Stimulated activated naive CD8-positive, alpha-beta T cell treated with anti-CD3 and anti-CD28 coated beads, Interleukin-15, Interleukin-2, amounts not matched to agents 100 U/mL and 50 U/mL, for 24 hours (primary cell): ENCODE measurements around the gene UGT1A8.

Experiments used
- ATAC-seq: fragments of 150-1000 bp; cut with Tn5 transposase; one replicate; pipeline ENCODE4 v1.10.0; 2021
- DNase-seq: peaks from one replicate; pipeline ENCODE4 v3.0.0; 2021

Gene UGT1A8

DNA sequence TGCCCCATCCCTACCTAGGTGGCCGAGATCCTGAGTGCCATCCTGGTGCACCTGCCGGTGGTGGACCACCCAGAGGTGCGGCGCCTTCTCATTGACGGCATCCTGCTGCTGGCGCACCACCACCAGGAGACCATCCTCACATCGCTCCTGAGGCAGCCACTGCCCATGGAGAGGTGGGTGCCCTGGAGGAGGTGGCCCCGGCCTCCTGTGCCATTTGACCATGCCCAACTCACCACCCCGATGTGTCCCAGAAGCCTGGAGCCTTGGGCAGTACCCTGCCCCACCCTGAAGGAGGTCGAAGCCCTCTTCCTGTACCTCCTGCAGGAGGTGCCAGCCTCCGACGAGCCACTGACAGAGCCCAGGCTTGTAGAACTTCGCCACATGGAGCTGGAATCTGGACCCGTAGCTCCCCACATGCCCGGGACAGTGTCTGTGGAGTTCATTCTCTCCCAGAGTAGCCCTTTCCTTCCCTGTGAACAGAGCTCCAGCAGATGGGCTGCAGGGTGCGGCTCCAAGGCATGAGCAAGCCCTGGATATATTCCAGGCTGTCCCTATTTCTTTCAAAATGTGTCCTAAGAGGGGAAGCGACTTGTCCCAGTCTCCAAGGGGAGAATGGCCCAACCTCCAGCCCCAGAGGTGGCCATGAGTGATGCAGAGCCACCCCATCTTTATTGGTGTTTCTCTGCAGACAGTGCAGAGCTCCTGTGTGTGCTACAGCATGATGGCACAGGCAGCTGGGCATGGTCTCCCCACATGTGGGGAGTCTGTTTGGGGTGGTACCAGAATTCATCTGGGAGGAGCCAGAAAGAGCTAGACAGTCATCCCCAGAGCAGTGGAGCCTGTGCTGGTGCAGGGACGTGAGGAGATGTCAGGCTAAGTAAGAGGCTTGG, 202.7 kb downstream of the UGT1A8 start:
- no peak for ATAC-seq
- no peak for DNase-seq

DNA sequence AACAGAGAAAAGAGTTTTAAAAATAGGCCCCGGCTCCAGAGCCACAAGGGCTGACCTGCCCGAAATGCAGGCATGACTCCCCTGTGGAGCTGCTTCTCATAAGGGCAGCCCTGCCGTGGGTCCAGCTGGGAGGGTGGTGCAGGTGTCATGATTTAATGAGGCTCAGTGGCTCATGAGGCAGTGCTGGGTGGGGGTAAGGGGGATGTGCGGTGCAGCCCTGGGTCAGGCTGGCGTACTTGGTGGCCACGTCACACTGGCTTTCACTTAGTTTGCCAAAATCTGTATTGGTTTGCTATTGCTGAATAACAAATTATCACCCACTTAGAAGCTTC, 203.3 kb downstream of the UGT1A8 start:
- no peak for ATAC-seq

DNA sequence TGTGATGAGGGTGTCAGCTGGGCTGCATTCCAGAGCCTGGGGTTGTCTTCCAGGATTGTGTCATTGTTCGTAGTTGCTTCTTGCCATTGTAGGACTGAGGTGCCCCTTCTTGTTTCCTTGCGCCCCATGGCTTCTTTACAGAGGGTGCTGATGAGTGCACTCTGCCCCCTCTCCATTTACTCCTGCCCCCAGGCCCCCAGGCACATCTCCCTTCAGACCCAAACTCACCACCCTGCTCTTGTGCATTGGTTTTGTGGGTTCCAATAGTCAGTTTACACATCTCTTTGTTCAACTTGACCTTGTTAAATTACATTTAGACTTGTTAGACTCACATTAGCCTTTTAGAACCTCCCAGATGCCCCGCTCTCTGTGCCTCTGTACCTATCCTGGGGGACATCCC, 203.8 kb downstream of the UGT1A8 start:
- DNase-seq, result no peak
- ATAC-seq, result no peak

More for the DNA sequence above, 203.3 kb downstream of the UGT1A8 start:
- no peak for DNase-seq

DNA sequence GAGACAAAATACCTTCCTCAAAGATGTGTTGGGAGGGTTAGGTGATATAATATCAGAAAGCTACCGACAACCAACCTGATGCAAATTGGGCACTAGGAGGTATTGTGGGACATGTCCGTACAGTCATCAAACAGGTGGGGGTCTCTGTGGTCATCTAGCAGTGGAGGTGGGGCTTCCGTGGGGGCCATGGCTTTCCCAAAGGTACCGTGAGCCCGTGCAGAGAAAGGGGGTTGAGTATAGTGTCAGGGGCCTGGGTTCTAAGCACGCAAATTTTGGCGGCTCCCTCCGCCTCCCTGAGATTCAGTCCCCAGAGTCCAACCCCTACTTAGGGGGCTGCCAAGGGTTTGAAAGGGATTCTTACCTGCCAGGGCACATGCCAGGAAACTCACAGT, 204.3 kb downstream of the UGT1A8 start:
- DNase-seq (no peak), ATAC-seq (no peak)

DNA sequence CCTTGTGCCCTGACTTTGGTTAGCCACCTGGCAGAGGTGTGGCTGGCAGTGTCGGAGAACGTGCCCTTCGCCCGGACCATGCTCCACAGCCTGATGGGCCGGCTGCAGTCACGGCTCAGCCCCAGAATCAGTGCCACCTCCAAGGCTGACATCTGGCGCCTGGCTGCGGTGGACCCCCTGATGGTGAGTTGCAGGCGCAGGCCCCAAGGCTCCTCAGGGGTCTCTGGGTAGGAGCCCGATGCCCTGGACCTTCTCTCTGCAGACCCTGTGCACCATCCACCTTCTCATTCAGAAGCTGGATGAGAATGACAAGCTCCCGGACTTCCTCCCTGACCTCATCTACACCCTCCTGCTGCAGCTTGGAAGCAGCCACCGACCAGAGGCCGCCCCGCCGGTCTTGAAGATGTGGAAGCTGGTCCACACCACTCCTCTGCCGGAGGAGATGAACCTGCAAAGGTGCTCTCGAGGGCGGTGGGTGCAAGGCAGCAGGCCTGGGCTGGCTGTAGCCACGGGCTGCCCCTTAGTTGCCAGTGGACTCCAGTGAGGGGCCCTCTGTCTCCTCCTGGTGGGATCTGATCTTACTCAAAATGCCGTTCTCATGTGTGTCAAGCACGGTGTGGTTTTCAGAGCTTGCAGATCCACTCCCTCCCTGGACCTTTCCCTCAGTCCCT, 204.8 kb downstream of the UGT1A8 start:
- ATAC-seq (no peak), DNase-seq (no peak)
